GM10847 (cell line): ENCODE results near the gene RAB3IL1.

ENCODE experiments used
- POLR2A ChIP-seq: IDR thresholded peaks from 2 replicates; pipeline ENCODE4 v1.6.1; 2011; ENCODE audit not compliant: insufficient read length; ENCODE audit errors: extremely low read depth

Gene RAB3IL1

DNA sequence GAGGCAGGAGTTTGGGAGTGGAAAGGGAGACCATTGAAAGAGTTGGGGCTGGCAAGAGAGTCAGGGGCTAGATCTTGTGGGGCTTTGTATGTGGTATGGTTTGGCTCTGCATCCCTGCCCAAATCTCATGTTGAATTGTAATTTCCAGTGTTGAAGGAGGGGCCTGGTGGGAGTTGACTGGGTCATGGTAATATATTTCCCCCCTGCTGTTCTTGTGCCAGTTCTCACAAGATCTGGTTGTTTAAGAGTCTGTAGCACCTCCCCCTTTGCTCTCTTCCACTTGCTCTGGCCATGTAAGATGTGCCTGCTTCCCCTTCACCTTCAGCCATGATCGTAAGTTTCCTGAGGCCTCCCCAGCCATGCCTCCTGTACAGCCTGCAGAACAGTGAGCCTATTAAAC is 10.1 kb upstream of the RAB3IL1 start:
- no peak for TF ChIP-seq POLR2A

- no peak for TF ChIP-seq POLR2A
These were observed 8.9 kb upstream of the RAB3IL1 start for GRCh38 chr11:61926235-61926634.

DNA sequence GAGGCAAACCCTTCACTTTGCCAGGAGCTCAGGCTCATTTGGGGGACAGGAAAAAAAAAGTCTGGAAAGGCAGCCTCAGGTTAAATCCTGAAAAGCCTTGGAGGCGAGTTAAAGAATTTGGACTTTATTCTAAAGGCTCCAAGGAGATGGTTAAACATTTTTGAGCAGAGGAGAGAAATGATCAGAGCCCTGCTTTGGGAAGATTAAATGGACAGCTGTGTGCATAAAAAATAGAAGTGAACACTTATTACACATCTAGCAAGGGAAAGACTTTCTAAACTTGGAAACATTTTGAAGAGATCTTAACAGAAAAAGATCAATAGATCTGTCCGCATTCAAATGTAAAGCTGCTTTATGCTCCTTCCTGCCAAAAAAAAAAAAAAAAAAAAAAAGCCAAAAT is 8.4 kb upstream of the RAB3IL1 start:
- no peak for TF ChIP-seq POLR2A

DNA sequence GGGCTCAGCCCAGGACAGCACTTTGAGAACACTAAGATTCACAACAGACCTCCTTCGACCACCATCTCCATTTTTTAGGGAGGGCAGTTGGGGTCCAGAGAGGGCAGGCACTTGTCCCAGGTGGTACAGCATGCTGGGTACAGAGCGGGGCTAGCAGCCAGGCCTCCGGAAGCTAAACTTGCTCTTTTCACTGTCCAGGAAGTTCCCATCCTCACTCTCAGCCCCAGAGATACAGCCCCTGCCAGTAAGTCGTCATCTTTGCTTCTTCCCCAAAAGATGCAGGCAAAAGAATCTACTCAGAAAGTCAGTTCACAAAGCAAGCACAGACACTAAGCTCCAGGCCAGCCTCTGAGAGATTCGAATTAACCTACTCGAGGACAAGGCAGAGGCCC is 6.7 kb upstream of the RAB3IL1 start:
- no peak for TF ChIP-seq POLR2A

- TF ChIP-seq POLR2A, result no peak
These were observed 6.0 kb upstream of the RAB3IL1 start for GRCh38 chr11:61923166-61924063.

GRCh38 chr11:61922539-61922938 is 5.2 kb upstream of the RAB3IL1 start:
- no peak for TF ChIP-seq POLR2A

- TF ChIP-seq POLR2A, result no peak
These were observed 4.1 kb upstream of the RAB3IL1 start for GRCh38 chr11:61921446-61921845.

GRCh38 chr11:61919705-61920631 is 2.6 kb upstream of the RAB3IL1 start:
- no peak for TF ChIP-seq POLR2A

- TF ChIP-seq POLR2A, result no peak
These were observed 1.8 kb upstream of the RAB3IL1 start for GRCh38 chr11:61918938-61919704.

- TF ChIP-seq POLR2A, result no peak
These were observed 1.0 kb upstream of the RAB3IL1 start for GRCh38 chr11:61918251-61918937.

DNA sequence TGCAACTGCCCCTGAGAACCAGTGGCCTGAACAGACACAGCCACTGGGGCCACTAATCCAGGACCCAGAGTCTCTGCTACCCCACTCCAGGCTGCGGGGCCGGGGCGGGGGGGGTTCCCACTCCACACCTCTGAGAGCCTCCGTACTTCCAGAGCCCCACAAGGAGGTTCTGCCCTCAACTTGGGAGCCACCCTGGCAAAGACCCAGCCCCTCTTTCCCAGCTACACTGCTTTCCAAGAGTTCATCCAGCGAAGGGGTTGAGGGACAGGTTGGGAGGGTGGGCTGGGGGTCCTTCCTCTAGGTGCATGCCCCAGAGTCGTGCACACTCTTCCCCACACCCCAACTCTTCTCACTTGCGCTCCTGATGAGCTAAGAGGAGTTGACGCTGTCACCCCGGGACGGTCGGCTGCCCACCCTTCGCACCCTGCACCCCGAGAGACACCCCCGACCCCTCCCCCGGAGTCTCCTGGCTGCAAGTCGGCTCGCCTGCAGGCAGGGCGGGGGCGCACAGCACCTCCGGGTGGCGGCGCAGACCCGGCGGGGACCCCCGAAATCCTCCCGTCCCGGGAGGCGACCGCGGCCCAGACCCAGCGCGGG is 531 bp downstream of the RAB3IL1 start:
- TF ChIP-seq POLR2A, result no peak

GRCh38 chr11:61914471-61915171 is 2.7 kb downstream of the RAB3IL1 start:
- TF ChIP-seq POLR2A, result no peak

GRCh38 chr11:61913699-61914395 is 3.5 kb downstream of the RAB3IL1 start:
- TF ChIP-seq POLR2A, result no peak
